SU-DHL-6 (cell line): Measurements from ENCODE around the gene CCR4.

ENCODE experiments used
- CTCF ChIP-seq: fragments of 200-600 bp; sonication (generic); IDR thresholded peaks from one replicate; pipeline ENCODE4 v1.5.1; 2017; ENCODE audit warnings: antibody characterized with exemption, mild to moderate bottlenecking, low read length, moderate library complexity; ENCODE audit not compliant: insufficient read depth, poor library complexity, severe bottlenecking
- EZH2phosphoT487 ChIP-seq: fragments of 200-600 bp; sonication (generic), shearing (Covaris generic); conservative IDR thresholded peaks from 2 replicates; pipeline ENCODE4 v1.6.1; 2018; ENCODE audit warnings: mild to moderate bottlenecking, antibody characterized with exemption, low read length, moderate library complexity, mixed read lengths

- TF ChIP-seq CTCF = no peak
- no peak for TF ChIP-seq EZH2phosphoT487
Measured at GRCh38 chr3:32992310-32992686, 40.9 kb downstream of the CCR4 start.
